NCI-H345 treated with DMSO at 0.1 percent for 48 hours (cell line): ENCODE results near the gene MTMR1.

Experiments used
- DNase-seq: peaks from one replicate; lab custom pipeline; 2025; ENCODE audit not compliant: unreplicated experiment; lab: John Stamatoyannopoulos, UW

The MTMR1 gene

DNA sequence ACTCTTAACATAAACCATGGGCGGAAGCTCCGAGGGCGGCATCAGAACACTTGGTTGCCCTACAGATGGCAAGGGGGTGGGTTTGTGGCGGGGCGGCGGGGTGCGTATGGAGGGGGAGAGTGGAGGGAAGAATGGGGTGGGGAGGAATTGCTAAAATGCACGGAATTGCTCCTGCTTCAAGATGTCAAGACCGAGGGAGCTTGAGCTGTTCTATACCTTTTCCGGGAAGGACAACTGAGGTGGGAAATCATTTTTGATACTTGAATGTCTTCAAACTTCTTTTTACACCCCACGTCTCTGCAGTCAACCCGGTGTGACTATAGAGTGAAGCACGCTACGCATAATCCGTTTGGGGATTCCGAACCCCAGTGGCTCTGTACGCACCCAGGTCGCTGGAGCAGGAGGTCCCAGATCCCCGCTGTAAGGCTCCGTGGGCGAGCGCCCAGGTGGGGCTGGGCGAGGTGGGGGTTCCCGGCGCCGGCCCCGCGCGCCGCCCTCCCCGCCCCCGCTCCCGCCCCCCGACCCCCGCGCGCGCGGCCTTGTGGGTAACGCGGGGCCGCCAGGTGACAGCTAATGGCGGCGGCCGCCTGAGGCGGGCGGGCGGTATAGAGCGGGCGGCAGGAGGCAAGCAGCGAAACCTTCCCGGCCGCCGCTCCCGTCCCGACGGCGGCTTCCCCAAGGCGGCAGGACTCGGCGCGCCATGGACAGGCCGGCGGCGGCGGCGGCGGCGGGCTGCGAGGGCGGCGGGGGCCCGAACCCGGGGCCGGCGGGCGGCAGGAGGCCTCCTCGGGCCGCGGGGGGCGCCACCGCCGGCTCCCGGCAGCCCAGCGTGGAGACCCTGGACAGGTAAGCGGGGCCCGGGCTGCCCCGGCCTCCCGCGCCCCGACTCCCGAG lies at the start of gene MTMR1:
MTMR1 (plus strand) TSS at position 566 of the 894 bp plus-strand sequence; CDS start at position 701, 135 bp downstream.
- DNase-seq: no peak

DNA sequence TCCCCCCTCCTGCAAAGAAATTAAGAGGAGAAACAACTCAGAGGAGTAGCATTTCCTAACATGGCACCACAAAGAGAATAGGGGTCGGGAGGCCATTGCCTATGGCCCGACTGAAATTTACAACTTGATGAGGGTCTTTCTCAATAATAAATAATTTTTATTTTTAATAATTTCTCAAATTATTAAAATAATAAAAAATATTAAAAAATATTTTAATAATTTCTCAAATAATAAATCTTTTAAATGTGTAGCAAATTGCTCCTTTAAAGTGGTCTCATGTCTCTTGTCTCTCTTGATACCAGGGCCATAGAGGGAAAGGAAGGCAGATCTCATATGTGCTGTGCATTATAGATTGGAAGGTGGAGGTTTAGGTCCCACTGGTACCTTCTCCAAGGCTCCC lies 49.2 kb upstream of the MTMR1 start:
- DNase-seq: no peak

DNA sequence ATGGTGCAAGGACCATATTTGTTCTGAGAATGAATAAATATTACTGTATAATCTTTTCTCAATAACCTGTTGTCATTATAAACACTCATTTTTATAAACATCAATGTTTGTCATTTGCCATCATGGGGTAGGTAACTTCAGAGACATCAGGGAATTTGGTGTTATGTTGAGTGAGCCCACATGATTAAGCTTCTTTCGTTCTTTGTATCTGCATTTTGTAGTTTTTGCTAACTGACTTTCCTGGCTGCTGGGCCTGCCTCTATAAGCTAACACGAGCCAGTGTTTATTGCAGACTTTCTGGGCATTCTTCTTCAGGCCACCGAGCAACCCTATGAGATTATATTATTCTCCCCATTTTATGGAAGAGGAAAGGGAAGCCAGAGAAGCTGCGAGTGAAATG lies 48.8 kb upstream of the MTMR1 start:
- DNase-seq: no peak

DNA sequence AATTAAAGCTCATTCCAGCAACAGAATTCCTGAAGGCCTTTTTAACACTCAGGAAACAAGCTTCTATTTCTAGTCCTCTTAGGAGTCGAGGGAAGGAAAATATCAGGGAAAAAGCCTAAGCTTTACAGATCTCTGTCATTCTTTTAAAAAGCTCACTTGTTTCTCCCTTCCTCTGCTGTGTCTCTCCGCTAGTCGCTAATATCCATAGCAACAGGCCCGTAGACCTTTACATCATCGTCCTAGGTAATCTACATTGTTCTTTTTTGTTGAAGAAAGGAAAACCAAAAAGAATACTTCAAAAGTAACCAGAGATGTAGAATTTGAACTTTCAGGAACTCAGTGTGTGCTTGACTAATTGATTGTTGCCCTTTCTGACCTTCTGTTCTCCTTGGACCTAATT lies 45.9 kb upstream of the MTMR1 start:
- DNase-seq: no peak

DNA sequence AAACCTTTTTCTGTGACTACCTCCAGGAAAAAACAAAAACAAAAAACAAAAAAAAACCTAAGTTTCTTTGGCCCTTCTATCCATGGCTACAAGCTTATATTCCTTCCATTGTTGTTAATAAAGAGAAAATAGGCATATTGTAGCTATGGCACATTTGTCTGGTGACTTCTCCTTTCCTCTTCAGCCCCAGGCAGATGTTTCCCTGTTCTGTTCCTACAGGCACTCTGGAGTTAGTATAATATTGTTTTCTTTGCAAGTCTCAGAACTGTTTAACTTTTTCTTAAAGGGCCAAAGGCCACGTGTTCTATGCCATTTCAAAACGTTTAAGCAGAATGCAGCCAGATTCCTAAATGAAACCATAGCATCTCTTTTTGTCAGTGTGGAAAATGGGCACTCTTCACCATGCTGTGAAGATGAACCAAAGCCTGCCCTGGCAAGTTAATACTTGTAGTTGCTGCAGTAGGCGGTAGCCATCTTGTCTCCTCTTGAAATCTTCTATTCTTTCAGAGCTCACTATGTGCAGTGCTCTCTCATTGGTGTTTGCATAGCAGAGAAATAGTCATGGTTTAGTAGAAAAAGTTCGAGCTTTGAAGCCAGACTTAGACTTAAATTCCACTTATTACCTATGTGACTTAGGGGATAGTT lies 44.8 kb upstream of the MTMR1 start:
- no peak for DNase-seq

DNA sequence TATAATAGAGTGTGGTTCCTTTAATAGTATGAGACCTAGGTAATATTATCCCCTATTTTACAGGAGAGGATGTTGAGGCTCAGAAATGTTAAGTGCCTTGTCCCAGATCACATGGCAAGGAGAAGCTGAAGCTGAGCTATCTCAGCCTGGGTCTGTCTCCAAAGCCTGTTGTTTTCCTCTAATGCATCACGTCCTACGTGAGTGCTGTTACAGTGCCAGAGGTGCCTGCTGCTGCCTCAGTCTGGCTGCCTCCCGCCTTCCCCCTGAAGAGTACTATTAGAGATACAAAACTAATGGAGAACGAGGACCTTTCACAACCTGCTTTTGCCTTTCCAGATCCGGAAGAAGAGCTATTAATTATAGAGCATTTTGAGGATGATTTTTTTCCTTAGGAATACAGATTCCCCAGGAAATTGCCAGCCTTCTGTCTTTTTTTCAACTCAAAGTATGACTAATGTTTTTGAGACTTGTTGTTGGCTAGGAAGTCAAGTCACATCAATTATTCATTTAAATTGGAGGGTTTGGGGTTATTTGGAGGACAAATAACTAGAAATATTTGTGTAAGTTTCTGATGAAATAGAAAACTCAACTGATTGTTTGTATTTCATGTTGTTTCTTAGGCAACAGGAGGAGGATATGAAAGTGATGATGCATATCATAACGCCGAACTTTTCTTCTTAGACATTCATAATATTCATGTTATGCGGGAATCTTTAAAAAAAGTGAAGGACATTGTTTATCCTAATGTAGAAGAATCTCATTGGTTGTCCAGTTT lies 43.9 kb upstream of the MTMR1 start:
- no peak for DNase-seq

DNA sequence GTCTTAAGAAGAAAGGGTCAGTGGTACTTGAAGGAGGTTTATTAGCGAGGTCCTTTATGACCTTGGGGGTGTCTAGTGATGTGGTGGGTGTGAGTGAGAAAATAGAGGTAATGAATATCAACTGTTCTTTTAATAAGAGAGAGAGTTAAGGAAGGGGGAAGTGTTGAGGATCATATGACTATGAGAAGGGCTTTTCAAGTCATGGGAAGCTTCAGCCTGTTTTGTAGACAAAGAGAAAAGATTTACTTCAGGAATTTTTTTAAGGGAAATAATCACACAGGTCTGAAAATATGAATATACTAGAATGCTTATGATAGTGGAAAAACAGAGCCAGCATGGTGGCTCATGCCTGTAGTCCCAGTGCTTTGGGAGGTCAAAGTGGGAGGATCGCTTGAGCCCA lies 41.3 kb upstream of the MTMR1 start:
- no peak for DNase-seq

DNA sequence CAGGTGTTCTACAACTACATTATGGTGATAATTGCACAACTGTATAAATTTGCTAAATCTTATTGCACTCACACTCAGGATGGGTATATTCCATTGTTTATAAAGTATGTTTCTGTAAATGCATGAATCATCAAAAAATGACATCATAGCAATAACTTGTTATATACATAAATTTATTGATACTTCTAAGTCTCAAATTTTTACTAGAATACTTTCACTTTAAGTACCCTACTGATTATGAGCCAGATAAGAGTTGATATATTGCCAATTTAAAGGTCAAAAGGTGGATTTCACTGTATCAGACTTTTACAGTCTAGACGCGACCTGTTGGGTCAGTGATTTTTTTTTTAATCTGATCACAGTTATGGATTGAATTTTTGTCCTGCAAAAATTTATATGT lies 37.4 kb upstream of the MTMR1 start:
- no peak for DNase-seq

DNA sequence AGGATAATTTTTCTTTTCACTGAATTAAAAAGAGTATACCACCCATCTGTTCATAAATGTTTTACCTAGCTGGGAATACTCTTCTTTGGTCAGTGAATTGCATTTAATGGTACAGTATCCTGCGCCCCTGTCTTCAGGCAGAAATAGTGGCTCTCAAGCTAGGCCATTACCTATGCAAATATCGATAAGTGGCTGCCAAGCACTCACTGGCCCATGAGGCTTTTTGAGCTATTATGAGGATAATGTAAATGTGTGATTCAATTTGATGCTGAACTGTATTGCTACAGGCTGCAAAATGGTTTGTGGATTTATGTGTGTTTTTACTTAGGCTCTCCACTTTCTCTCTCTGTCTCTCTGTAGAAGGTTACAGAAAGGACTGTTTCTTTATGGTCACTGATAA lies 30.1 kb upstream of the MTMR1 start:
- DNase-seq: peak; percentile 19

DNA sequence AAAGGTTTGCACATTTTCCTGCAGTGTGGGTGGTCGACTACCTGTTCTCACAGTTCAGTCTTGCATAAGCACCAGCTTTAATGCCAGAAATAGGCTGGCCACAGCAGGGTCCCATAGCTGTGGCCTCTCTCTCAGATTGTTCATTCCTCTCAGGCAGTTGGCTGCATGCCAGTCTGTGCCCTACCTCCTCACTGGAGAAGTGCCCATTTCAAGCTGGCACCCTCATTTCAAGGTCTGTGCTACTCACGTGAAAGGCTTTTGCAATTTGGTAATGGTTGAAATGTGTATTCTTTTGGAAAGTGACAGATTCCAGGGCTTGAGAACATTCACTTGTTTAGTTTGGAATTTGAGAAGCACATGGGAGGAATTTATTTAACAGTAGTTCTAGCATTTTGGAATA lies 28.9 kb upstream of the MTMR1 start:
- peak; percentile 82 for DNase-seq

DNA sequence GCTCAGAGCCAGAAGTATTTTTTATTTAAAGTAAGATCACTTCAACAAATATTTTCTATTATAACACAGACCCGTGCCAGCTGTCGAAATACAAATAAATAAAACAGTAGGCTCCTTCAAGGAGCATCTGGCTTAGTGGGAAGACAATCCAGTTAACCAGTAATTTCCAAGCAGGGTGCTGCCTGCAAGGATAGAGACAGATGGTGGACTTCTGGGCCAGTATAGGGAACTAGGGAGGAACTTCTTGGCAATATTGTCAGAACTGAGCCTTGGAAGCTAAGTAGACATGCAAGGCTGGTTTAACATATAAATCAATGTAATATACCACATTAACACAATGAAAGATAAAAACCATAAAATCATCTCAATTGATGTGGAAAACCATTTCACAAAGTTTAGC lies 17.0 kb upstream of the MTMR1 start:
- no peak for DNase-seq

DNA sequence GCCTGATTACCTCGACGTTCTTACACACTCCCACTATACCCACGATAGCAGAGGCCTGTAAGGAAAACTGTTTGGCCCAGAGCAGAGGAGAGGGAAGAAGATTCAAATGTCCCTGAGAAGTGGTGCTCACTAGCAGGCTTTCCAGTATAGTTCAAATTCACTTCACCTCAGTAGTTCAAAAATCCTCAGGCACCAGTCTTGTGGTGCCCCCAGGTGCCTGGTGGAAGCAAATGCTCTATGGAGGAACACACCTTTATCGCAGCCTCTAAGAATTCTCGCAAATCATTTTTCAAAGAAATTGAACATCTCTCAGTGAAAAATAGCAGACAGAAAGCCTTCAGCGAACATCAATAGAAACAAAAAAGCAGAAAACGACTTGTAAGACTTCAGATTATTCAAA lies 12.2 kb upstream of the MTMR1 start:
- DNase-seq: no peak

DNA sequence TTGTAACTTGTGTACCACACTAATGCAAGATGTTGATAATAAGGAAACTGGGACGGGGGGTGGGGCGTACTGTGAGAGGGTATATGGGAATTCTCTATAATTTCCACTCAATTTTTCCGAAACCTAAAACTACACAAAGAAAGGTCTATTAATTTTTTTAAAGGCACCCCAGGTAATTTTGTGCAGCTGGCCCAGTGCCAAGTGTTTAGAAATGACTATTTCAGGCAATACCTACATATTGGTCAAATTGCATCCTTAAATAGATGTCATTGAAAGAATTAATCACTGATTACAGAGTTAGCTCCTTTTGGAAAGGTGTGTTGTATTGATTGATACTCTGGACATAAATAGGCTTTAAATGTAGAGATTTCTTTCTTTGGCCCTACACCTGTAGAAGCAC lies 10.1 kb upstream of the MTMR1 start:
- DNase-seq: no peak

DNA sequence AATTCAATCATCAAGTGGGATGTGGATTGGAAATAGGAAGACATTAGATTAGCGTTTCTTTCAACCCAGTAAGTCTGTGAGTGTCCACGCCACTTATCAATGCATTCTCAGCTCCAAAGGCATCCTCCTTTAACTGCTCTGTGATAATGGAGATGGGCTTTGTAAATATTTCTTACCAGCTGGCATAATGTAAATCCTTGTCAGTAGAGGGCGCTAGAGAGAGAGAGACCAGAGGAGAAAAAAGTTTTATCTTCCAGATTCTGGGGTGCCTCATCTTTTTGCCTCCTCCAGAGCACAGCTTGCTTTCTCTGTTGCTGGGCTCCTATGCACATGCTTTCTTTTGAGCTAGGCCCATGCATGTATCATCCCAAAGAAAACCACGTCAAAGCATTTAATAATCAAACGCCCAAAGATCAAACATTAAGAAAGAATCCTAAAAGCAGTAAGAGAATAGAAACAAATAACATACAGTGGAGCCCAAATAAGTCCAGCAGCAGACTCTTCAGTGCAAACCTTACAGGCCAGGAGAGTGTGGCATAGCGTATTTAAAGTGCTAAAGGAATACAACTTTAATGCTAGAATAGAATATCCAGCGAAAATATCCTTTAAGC lies 9.6 kb upstream of the MTMR1 start:
- peak; percentile 6 for DNase-seq

DNA sequence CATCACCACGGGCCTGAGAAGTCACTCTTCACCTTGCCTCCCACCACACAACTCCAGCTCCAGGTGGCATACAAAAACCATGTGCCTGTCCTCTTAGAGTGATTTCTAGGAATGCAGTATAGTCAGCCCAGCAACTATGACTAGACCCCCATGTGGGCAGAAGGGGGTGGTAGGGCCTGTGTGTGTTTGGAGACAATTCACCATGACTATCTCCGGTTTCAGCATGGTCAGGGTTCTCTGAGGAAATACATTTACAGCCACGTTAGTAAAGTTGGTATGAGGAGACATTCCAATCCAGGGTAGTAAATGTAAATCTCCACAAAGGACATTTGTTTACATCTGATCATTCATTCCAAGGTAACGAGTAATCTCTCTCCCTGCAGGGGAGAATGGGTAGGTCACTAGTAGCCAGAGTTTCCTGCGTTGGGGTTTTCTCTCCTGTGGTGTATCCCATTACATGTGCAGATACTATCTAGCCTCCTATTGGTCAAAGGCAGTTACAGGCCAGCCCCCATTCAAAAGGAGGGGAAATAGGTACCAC lies 4.2 kb upstream of the MTMR1 start:
- DNase-seq: no peak

DNA sequence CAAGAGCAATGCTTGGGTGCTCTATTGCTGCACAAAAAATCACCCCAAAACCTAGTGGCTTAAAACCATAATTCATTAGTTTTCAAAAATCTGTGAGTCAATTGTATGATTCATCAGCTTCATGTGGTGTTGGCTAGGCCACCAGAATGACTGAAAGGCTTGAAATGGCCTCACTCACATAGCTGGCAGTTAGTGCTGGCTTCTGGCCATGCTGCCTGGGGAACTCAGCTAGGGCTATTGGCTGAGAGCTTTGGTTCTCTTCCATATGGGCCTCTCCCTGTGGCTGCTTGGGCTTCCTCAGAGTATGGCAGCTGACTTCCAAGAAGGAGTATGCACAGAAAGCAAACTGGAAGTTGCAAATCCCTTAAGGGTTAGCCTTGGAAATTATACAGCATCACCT lies 3.1 kb upstream of the MTMR1 start:
- DNase-seq: no peak

DNA sequence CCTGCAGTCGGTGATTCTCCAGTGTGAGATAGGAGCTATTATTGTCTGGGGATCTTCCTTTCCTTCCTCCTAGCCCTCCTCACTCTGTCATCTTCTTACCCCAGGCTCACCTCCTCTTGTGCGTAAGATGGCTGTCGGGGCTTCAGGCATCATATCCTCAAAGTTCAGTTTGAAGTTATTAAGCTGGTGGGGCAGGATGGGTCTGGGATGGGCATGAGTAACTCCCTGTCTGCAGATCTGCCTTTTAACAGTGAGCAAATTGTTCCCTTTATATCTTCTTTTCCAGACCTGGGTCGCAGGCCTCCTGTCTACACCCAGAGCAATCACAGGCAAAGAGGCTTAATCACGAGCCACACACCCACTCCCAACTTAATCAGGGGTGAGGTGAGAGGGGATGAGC lies 900 bp upstream of the MTMR1 start:
- DNase-seq: no peak

DNA sequence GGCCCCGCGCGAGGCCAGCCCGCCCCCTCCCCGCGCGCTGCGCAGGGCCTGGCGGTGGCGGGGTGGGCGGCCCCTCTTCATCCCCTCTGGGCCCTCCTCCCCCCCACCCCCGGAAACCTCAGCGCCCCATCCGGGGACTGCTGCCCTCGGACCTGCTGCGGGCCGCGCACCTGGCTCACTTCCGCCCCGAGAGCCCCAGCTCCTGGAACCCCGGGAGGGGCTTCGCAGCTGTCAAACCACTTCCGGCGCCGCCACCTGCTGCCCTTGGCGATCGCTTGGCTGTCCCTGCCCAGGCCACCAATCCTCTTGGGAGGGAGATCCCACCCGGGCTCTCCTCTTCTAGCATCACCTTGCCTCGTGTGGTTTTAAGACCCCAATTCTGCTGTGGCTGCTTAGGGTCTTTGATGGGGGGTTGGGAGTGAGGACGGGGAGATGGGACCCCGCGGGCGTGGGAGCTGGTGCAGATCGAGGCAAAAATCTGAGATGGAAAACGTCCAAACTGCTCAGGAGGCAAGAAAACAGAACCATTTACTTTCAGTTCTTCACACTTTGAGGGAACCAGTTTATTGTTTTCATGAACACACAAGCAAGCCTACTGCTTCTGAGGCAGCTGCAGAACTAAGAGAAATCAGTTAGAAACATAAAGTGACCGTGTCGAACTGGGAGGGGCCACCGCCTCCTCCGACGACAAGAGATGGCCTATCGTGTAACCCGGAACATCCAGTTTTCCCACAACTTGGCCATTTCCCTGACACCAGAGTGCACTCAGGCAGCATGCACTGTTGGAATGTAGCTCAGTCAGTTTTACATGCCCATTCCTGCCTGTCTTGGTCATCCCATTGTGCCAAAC lies 754 bp downstream of the MTMR1 start:
- peak; percentile 44 for DNase-seq

DNA sequence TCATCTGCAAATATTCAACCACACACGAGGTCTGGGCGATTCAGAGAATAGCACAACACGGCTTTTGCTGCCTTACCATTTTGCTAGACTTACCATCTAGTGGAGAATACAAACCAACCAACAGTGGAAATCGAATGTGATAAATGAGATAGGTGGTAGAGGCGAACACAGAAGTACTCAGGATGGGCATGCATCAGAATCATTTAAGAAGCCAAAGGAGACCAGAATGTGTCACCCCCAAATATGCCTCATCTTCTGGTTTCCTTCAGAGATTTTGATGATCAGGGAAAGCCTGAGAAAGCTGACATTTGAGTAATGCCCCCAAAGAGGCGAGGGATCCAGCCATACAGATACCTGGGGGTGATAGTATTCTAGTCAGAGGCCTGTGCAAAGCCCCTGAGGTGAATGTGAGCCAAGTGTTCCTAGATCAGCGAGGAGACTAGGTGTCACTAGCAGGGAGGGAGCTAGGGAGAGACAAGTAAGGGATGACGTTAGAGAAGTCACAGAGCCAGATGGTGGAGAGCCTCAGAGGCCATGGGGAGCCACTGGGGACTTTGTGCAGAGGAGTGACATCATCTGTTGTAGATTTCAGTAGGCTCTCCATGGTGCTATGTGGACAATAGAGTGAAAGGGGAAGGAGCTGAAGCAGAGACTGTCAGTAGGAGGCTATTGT lies 1.7 kb downstream of the MTMR1 start:
- no peak for DNase-seq

DNA sequence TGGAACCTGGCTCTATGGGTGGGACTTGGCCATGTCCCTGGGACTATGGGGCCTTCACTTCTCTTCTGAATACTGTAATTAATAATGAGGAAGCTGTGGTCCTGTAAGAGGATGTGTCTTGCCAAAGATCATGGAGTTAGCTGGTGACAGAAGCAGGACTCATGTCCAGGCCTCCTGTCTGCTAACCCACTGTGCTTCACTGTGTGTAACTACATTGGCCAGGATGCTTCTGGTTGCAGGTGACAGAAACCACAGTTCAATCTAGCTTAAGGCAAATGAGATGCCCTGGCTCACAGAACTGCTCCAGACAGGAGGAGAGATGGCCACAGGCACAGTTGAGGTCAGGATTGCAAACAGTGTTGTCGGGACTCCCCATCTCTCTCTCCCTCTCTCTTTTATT lies 3.1 kb downstream of the MTMR1 start:
- no peak for DNase-seq
